Measurements from ENCODE around the gene SMAD2.

SMAD2 gene

DNA sequence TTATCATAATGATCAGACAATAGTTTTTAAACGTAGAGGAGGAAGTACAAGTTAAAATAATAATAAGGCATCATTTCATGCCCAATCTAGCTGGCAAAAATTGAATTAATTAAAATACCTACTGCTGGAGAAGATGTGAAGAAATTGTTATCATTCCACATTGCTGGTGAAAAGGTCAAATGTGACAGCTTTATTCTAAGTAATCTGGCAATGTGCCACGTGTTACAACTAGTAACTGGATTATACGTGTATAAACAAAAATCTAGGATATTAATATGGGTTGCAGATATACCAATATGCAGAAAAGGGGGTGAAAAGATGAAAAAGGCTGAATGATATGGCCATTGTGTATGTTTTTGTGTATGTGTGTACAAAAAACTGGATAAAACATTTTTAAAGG is 32.4 kb downstream of the SMAD2 start:
- Histone ChIP-seq H3K36me3 (ENCODE audit: insufficient read depth, low read length) (0 out of 2 replicates have a peak, but pooled peaks cover 3% of the 10 kb centered on the region), H3K4me1 (ENCODE audit: insufficient read depth, low read length) (peaks cover 47% of the 10 kb centered on the region), H3K9ac (ENCODE audit: low read depth, low read length) (no peak overlapping the region), H3K9me3 (ENCODE audit: control insufficient read depth, insufficient read depth, low read length) (no peaks in the 10 kb centered on the region)

DNA sequence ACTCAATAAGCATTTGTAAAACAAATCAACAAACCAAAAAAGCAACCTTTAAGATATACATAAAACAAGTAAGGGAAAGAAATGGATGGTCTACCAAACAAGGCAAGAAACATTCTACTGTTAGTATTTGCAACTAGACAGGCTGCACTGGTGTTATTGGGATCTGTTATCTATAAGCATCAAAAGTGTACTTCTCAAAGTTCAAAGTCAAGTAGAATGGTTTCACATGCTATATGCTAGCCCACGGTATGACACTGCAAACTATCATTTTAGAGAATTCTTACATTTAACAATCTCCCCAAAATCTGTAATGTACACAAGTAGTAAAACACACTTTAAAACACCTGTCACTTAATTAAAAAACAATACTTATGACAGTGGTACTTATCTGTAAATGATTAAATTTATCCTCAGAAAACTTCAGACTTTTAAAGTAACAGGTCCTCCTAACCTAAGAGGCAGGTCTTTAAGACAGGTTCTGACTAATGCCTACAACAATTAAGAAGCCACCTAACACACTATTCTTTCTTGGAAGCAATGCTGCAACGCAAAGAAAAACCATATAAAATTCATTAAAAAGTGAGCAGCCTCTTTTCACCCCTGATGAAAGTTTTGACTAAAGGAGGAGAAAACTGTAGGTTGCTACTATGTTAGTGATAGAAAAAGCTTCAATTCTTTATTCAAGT is 34.8 kb downstream of the SMAD2 start:
- H3K4me1 ChIP-seq (ENCODE audit: insufficient read depth, low read length) = peaks cover 33% of the 10 kb centered on the region
- H3K9ac ChIP-seq (ENCODE audit: low read depth, low read length) = no peak overlapping the region
- no peaks in the 10 kb centered on the region for H3K9me3 ChIP-seq (ENCODE audit: control insufficient read depth, insufficient read depth, low read length)
- 0 out of 2 replicates have a peak, but pooled peaks cover 3% of the 10 kb centered on the region for H3K36me3 ChIP-seq (ENCODE audit: insufficient read depth, low read length)

DNA sequence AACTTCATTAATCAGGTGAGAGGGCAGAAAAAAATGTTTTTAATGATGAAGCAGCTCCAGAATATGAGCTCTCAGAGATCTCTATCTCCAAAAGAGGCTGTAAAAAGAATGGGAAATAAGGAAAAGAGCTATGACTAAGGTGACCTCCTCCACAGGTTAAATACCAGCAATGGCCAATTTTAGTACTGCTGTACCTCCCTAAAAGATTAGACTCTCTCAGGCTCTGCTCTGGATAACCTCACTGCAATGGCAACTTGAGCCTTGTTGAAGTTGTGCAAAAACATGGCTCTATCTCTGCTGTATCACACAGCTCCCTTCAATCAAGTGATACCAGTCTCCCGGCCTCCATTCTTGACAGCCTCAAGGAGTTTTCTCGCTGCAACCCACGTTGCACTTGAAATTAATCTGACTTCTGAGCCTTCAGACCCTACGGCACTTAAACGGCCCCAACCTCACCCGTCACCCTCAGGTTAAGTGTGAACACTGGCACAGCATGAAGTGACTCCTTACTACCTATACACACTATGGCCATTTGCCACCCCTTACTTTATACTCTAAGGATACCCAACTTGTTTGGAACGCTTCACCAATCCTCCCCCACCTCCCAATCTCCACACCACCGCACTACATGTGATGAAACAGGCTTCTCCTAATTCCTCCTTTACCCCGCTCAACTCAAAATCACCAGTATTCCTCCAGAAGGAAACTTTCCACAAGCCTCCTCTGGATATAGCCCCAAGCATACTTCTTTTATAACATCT is 36.3 kb downstream of the SMAD2 start:
- 0 out of 2 replicates have a peak, but pooled peaks cover 3% of the 10 kb centered on the region for H3K36me3 ChIP-seq (ENCODE audit: insufficient read depth, low read length)
- H3K4me1 ChIP-seq (ENCODE audit: insufficient read depth, low read length) = peaks cover 19% of the 10 kb centered on the region
- no peak overlapping the region for H3K9ac ChIP-seq (ENCODE audit: low read depth, low read length)
- no peaks in the 10 kb centered on the region for H3K9me3 ChIP-seq (ENCODE audit: control insufficient read depth, insufficient read depth, low read length)

DNA sequence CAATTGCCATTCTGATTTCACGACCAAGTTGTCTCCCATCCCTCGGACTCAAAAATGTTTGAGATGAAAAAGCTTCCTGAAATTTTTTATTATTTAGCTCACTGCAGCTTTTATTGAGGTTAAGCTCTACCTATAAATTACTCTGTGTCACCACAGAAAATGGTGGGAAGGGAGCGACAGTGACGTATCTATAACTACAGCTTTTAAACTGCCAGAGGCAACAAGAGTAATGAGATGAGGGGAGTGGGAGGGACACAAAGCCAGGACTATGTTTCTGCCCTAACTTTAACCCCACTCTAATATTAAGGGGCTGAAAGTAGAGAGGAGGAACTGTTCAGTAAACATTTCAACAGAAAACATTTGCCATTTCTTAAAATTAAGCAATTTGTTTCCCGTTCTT is 37.4 kb downstream of the SMAD2 start:
- H3K36me3 ChIP-seq (ENCODE audit: insufficient read depth, low read length) = peaks cover 3% of the 10 kb centered on the region; the same call in 1 of the 2 replicates
- H3K4me1 ChIP-seq (ENCODE audit: insufficient read depth, low read length) = peaks cover 15% of the 10 kb centered on the region; the same call in 1 of the 2 replicates
- H3K9ac ChIP-seq (ENCODE audit: low read depth, low read length) = no peak overlapping the region
- no peaks in the 10 kb centered on the region for H3K9me3 ChIP-seq (ENCODE audit: control insufficient read depth, insufficient read depth, low read length)

DNA sequence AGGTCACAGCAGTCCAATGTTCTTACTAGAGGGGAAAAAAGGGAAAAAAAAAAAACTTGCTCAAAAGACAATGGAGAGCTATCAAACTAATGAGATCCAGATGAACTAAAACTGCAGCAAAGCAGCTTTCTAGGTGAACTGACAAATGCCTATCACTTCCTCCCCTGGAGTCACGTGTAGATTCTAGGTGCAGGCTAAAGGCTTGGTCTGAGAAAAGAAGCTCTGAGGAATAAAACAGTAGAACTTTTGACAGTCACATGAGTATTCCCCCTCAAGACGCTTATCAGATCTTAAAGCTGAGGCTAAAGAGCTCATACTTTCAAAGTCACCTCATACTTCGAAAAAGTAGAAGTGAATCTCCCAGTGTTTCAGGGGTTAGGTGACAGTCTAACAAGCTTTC is 42.3 kb downstream of the SMAD2 start:
- H3K4me1 ChIP-seq (ENCODE audit: insufficient read depth, low read length) = no peaks in the 10 kb centered on the region
- peaks cover 6% of the 10 kb centered on the region; the same call in 1 of the 2 replicates for H3K36me3 ChIP-seq (ENCODE audit: insufficient read depth, low read length)
- H3K9me3 ChIP-seq (ENCODE audit: control insufficient read depth, insufficient read depth, low read length) = no peaks in the 10 kb centered on the region
- H3K9ac ChIP-seq (ENCODE audit: low read depth, low read length) = no peak overlapping the region

DNA sequence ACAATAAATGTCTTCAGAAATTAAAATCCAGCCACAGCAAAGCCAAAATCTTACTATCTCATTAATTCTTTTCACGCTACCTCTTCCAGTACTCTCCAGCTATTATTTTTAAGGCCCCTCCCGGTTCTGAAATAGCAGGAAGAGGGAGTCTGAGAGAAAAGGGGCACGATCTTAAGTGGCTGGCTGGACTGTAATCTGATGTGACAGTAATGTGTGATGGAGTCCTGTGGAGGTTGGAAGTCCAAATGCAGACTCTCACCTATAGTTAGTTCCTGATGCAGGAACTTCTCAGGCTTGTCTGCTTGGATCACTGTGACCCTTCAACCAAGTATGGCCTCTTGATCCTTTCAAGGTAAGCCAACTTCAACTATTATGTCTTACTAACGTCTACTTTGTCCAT is 43.2 kb downstream of the SMAD2 start:
- H3K4me1 ChIP-seq (ENCODE audit: insufficient read depth, low read length) = no peaks in the 10 kb centered on the region
- peaks cover 6% of the 10 kb centered on the region; the same call in 1 of the 2 replicates for H3K36me3 ChIP-seq (ENCODE audit: insufficient read depth, low read length)
- H3K9me3 ChIP-seq (ENCODE audit: control insufficient read depth, insufficient read depth, low read length) = no peaks in the 10 kb centered on the region
- no peak overlapping the region for H3K9ac ChIP-seq (ENCODE audit: low read depth, low read length)

DNA sequence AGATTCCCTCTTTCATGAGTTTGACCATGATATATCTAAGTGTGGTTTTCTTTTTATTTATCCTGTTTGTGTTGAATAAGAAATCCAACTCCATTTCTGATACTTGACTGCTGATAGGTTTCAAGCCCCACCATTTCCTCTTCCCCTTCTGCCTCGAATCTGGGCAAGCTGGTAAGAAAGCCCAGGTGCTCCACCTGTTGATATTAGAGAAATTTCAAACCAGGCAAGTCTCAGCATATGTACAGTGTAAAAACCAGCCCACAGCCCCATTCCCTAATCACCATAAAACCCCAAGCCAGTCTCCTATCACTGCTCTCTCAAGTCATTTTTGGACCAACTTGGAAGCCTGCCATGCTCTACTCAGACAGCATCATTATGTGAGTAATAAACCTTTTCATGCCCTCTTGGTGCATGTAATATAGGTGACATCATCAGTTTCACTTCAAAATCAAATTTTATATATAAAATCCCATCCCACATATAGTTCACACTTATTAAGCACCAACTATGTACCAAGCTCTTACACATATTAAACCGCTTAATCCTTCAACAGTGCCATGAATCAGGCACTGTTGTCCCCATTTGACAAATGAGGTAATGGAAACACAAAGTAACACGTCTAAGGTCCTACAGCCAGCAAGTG is 46.6 kb downstream of the SMAD2 start:
- H3K4me1 ChIP-seq (ENCODE audit: insufficient read depth, low read length) = no peaks in the 10 kb centered on the region
- H3K9me3 ChIP-seq (ENCODE audit: control insufficient read depth, insufficient read depth, low read length) = no peaks in the 10 kb centered on the region
- H3K9ac ChIP-seq (ENCODE audit: low read depth, low read length) = no peak overlapping the region
- peaks cover 12% of the 10 kb centered on the region for H3K36me3 ChIP-seq (ENCODE audit: insufficient read depth, low read length)

DNA sequence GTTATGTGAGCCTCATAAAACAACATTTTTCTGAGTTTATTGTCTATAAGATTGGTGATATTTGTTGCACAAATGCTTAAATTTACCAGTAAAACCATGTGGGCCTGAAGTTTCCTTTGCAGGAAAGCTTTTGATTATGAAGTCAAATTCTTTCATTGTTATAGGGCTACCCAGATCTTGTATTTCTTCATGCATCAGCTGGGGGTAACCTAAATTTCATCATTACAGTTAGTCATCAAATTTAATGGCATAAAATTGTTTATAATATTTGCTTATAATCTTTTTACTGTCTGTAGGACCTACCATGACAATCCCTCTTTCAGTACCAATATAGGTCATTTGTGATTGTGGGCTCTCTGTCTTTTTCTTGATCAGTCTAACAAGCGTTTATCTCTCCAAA is 47.8 kb downstream of the SMAD2 start:
- Histone ChIP-seq H3K36me3 (ENCODE audit: insufficient read depth, low read length) (peaks cover 9% of the 10 kb centered on the region), H3K9me3 (ENCODE audit: control insufficient read depth, insufficient read depth, low read length) (no peaks in the 10 kb centered on the region), H3K4me1 (ENCODE audit: insufficient read depth, low read length) (no peaks in the 10 kb centered on the region), H3K9ac (ENCODE audit: low read depth, low read length) (no peak overlapping the region)

DNA sequence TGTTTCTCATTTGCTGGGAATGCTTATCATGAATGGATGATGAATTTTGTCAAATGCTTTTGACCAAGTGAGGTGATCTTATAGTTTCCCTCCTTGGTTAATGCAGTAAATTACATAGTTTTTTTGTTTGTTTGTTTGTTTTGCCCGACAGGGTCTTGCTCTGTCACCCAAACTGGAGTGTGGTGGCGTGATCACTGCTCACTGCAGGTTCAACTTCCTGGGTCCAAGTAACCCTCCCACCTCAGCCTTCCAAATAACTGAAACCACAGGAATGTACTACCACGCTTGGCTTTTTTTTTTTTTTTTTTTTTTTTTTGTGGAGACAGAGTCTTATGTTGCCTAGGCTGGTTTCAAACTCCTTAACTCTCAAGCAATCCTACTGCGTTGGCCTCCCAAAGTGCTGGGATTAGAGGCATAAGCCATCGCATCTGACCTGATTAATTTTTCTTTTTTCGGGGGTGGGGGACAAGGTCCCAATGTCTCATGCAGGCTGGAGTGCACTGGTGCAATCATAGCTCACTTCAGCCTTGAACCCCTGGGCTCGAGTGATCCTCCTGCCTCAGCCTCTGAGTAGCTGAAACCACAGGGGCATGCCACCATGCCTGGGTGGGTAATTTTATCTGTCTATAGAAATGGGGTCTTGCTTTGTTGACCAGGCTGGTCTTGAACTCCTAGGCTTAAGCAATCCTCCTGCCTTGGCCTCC is 48.6 kb downstream of the SMAD2 start:
- H3K36me3 ChIP-seq (ENCODE audit: insufficient read depth, low read length) = peaks cover 6% of the 10 kb centered on the region; the same call in 1 of the 2 replicates
- no peaks in the 10 kb centered on the region for H3K9me3 ChIP-seq (ENCODE audit: control insufficient read depth, insufficient read depth, low read length)

DNA sequence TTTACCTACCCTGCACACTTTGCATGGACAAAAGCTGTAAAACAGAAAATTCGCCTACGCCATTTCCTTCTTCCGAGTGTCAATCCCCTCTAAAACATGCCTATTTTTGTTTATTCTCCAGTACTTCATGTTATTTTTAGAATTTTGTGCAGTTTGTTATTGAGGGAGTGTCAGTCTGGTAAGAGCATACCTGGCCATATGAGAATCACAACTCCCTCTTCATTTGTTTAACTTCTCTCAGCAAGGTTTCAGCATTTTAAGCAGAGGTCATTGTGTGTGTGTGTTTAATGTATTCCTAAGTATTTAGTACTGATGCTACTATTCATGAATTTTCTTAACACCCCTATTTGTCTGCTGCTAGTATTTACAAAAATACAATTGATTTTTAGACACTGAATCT is 49.4 kb downstream of the SMAD2 start:
- Histone ChIP-seq H3K9ac (ENCODE audit: low read depth, low read length) (no peak overlapping the region), H3K4me1 (ENCODE audit: insufficient read depth, low read length) (no peaks in the 10 kb centered on the region), H3K36me3 (ENCODE audit: insufficient read depth, low read length) (peaks cover 6% of the 10 kb centered on the region; the same call in 1 of the 2 replicates), H3K9me3 (ENCODE audit: control insufficient read depth, insufficient read depth, low read length) (no peaks in the 10 kb centered on the region)

More for the DNA sequence above, 48.6 kb downstream of the SMAD2 start:
- no peak overlapping the region for H3K9ac ChIP-seq (ENCODE audit: low read depth, low read length)
- no peaks in the 10 kb centered on the region for H3K4me1 ChIP-seq (ENCODE audit: insufficient read depth, low read length)

DNA sequence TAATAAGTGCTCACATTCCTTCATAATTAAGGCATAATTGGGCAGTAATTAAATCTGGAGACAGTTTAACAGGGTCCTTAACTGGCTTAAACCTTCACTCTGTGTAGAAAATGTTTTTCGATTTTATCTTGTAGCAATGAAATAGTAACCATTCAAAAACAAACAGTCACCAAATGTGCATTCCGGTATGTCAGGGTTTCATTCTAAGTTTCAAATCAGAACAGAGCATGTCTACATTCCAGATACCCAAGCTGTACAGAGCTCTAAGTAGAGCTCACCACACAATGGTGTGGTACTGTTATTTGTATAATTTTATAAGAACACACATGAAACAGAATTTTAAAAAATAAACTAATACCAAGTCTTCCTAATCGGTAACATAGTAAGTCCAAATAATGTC is 52.6 kb downstream of the SMAD2 start:
- Histone ChIP-seq H3K4me1 (ENCODE audit: insufficient read depth, low read length) (no peaks in the 10 kb centered on the region), H3K9me3 (ENCODE audit: control insufficient read depth, insufficient read depth, low read length) (no peaks in the 10 kb centered on the region), H3K36me3 (ENCODE audit: insufficient read depth, low read length) (peaks cover 6% of the 10 kb centered on the region; the same call in 1 of the 2 replicates), H3K9ac (ENCODE audit: low read depth, low read length) (no peak overlapping the region)

DNA sequence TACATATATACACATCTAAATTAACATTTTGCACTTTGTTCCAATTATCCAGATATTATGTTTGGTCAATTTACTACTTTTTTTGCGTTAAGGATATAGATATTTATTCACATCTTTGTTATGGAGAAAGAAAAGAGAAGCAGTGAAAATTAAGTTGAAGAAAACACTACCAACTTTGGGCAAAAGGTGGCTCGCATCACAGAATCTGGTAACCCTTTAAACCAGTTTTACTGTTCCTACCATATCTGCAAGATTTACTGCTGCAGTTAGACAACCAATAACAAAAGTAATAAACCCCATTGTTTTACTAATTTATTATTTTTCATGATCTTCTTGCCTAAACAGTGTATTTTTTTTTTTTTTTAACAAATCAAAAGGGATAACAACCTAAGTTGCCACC is 53.6 kb downstream of the SMAD2 start:
- Histone ChIP-seq H3K4me1 (ENCODE audit: insufficient read depth, low read length) (no peaks in the 10 kb centered on the region), H3K9me3 (ENCODE audit: control insufficient read depth, insufficient read depth, low read length) (no peaks in the 10 kb centered on the region), H3K9ac (ENCODE audit: low read depth, low read length) (no peak overlapping the region), H3K36me3 (ENCODE audit: insufficient read depth, low read length) (peaks cover 6% of the 10 kb centered on the region; the same call in 1 of the 2 replicates)

DNA sequence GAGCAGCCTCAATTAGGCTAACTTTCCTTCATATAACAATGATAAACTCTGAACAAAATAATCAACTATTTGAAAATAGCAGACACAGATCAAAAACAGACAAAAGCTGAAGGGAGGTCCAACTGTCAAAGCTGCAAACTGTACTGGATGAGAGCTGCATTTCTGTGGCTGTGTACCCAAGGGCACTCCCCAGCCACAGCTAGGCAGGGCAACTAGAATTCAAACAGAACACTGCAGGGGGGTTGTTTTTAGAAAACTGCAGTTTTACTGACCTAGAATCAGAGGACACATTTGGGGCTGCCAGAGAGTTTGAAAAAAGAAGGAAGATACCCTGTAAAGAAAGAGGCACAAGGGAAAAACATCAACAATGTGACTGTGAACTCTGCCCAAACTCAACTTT is 56.8 kb downstream of the SMAD2 start:
- Histone ChIP-seq H3K9ac (ENCODE audit: low read depth, low read length) (no peak overlapping the region), H3K9me3 (ENCODE audit: control insufficient read depth, insufficient read depth, low read length) (no peaks in the 10 kb centered on the region), H3K36me3 (ENCODE audit: insufficient read depth, low read length) (no peaks in the 10 kb centered on the region), H3K4me1 (ENCODE audit: insufficient read depth, low read length) (no peaks in the 10 kb centered on the region)

DNA sequence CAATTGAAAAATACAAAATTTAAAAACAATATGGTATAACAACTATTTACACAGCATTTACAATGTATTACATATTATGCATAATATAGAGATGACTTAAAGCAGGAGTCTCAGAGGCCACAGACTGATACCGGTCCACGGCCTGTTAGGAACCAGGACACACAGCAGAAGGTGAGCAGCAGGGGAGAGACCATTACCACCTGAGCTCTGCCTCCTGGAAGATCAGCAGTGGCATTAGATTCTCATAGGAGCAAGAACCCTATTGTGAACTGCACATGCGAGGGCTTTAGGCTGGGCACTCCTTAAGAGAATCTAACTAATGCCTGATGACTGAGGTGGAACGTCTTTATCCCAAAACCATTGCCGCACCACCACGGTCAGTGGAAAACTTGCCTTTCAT is 58.0 kb downstream of the SMAD2 start:
- H3K9me3 ChIP-seq (ENCODE audit: control insufficient read depth, insufficient read depth, low read length) = no peaks in the 10 kb centered on the region
- no peaks in the 10 kb centered on the region for H3K4me1 ChIP-seq (ENCODE audit: insufficient read depth, low read length)
- H3K9ac ChIP-seq (ENCODE audit: low read depth, low read length) = no peak overlapping the region
- peaks cover 3% of the 10 kb centered on the region; the same call in 1 of the 2 replicates for H3K36me3 ChIP-seq (ENCODE audit: insufficient read depth, low read length)

Measured in ES-I3 (cell line).